ENCODE data around the gene OPN3. TPM values are rescaled to one million over a fixed set of nuclear protein-coding genes. Genes with fewer than 3 reads are reported as not detected.

OPN3 gene
- total RNA-seq, 1 experiment from 2014 or later, result 1.1 TPM

- no peaks in the 10 kb centered on the region for H3K27me3 ChIP-seq
- H3K4me3 ChIP-seq, result no peak overlapping the region
- H3K36me3 ChIP-seq, result no peaks in the 10 kb centered on the region
- no peaks in the 10 kb centered on the region; the same call in 1 of the 2 replicates for H3K9me3 ChIP-seq
- DNase-seq, result no peak
Measured at GRCh38 chr1:241582921-241583321, 57.2 kb downstream of the OPN3 start.

GRCh38 chr1:241579434-241579833, 60.7 kb downstream of the OPN3 start:
- no peak for DNase-seq
- no peaks in the 10 kb centered on the region for H3K36me3 ChIP-seq
- H3K9me3 ChIP-seq, result peaks cover 8% of the 10 kb centered on the region; the same call in 1 of the 2 replicates
- H3K27me3 ChIP-seq, result peaks cover 5% of the 10 kb centered on the region; the same call in 1 of the 2 replicates
- H3K4me3 ChIP-seq, result no peak overlapping the region

- no peak for DNase-seq
- H3K9me3 ChIP-seq, result peaks cover 8% of the 10 kb centered on the region; the same call in 1 of the 2 replicates
- no peak overlapping the region for H3K4me3 ChIP-seq
- peaks cover 15% of the 10 kb centered on the region for H3K27me3 ChIP-seq
- no peaks in the 10 kb centered on the region for H3K36me3 ChIP-seq
Measured at GRCh38 chr1:241574154-241574553, 66.0 kb downstream of the OPN3 start.

GRCh38 chr1:241569848-241570247, 70.3 kb downstream of the OPN3 start:
- no peak overlapping the region for H3K4me3 ChIP-seq
- H3K27me3 ChIP-seq, result peaks cover 11% of the 10 kb centered on the region
- H3K9me3 ChIP-seq, result no peaks in the 10 kb centered on the region
- DNase-seq, result no peak
- no peaks in the 10 kb centered on the region for H3K36me3 ChIP-seq

- H3K27me3 ChIP-seq, result no peaks in the 10 kb centered on the region
- H3K9me3 ChIP-seq, result no peaks in the 10 kb centered on the region
- DNase-seq, result no peak
- no peak overlapping the region for H3K4me3 ChIP-seq
- no peaks in the 10 kb centered on the region for H3K36me3 ChIP-seq
Measured at GRCh38 chr1:241560849-241561187, 79.4 kb downstream of the OPN3 start.

GRCh38 chr1:241560146-241560848, 79.9 kb downstream of the OPN3 start:
- H3K36me3 ChIP-seq, result no peaks in the 10 kb centered on the region
- no peak overlapping the region for H3K4me3 ChIP-seq
- DNase-seq, result no peak
- H3K27me3 ChIP-seq, result no peaks in the 10 kb centered on the region
- H3K9me3 ChIP-seq, result no peaks in the 10 kb centered on the region

- H3K27me3 ChIP-seq, result no peaks in the 10 kb centered on the region
- H3K9me3 ChIP-seq, result no peaks in the 10 kb centered on the region
- H3K36me3 ChIP-seq, result no peaks in the 10 kb centered on the region
- DNase-seq, result no peak
- H3K4me3 ChIP-seq, result no peak overlapping the region
Measured at GRCh38 chr1:241557551-241558193, 82.5 kb downstream of the OPN3 start.

GRCh38 chr1:241557031-241557430, 83.1 kb downstream of the OPN3 start:
- H3K4me3 ChIP-seq, result no peak overlapping the region
- H3K36me3 ChIP-seq, result no peaks in the 10 kb centered on the region
- H3K27me3 ChIP-seq, result no peaks in the 10 kb centered on the region
- DNase-seq, result no peak
- no peaks in the 10 kb centered on the region for H3K9me3 ChIP-seq

- H3K27me3 ChIP-seq, result no peaks in the 10 kb centered on the region
- no peak for DNase-seq
Measured at GRCh38 chr1:241555526-241555925, 84.6 kb downstream of the OPN3 start.

GRCh38 chr1:241553886-241554592, 86.1 kb downstream of the OPN3 start:
- Histone ChIP-seq H3K9me3 (no peaks in the 10 kb centered on the region), H3K27me3 (no peaks in the 10 kb centered on the region), H3K4me3 (no peak overlapping the region), H3K36me3 (no peaks in the 10 kb centered on the region)
- DNase-seq, result no peak

More at GRCh38 chr1:241555526-241555925, 84.6 kb downstream of the OPN3 start:
- H3K4me3 ChIP-seq, result no peak overlapping the region
- no peaks in the 10 kb centered on the region for H3K36me3 ChIP-seq
- no peaks in the 10 kb centered on the region for H3K9me3 ChIP-seq

- Histone ChIP-seq H3K9me3 (no peaks in the 10 kb centered on the region), H3K27me3 (no peaks in the 10 kb centered on the region), H3K4me3 (no peak overlapping the region), H3K36me3 (no peaks in the 10 kb centered on the region)
- no peak for DNase-seq
Measured at GRCh38 chr1:241551759-241552638, 88.2 kb downstream of the OPN3 start.

- H3K4me3 ChIP-seq, result no peak overlapping the region
- no peaks in the 10 kb centered on the region for H3K36me3 ChIP-seq
- no peaks in the 10 kb centered on the region for H3K9me3 ChIP-seq
- no peaks in the 10 kb centered on the region for H3K27me3 ChIP-seq
- DNase-seq, result no peak
Measured at GRCh38 chr1:241550318-241550717, 89.9 kb downstream of the OPN3 start.

GRCh38 chr1:241548008-241548407, 92.2 kb downstream of the OPN3 start:
- no peaks in the 10 kb centered on the region for H3K36me3 ChIP-seq
- no peak for DNase-seq
- no peak overlapping the region for H3K4me3 ChIP-seq
- H3K9me3 ChIP-seq, result no peaks in the 10 kb centered on the region
- 0 out of 2 replicates have a peak, but pooled peaks cover 2% of the 10 kb centered on the region for H3K27me3 ChIP-seq
